ENCODE measurements around the gene PGAP3.

The PGAP3 gene

GRCh38 chr17:39659279-39660010 is 28.4 kb downstream of the PGAP3 start:
- no peak for DNase-seq

- no peak for DNase-seq
Observed at GRCh38 chr17:39658760-39659159, 29.1 kb downstream of the PGAP3 start.

GRCh38 chr17:39658346-39658745 is 29.5 kb downstream of the PGAP3 start:
- no peak for DNase-seq

DNA sequence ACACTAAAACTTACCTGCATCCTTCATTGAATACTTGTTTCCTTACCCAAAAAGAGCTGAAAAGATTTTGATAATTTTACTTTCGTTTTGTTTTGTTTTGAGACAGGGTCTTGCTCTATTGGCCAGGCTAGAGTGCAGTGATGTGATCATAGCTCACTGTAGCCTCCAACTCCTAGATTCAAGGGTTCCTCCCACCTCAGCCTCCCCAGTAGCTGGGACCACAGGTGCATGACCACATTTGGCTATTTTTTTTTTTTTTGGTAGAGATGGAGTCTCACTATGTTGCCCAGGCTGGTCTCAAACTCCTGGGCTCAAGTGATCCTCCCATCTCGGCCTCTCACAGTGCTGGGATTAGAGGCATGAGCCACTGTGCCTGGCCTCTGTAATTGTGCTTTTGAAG is 32.8 kb downstream of the PGAP3 start:
- no peak for DNase-seq

- peak; percentile 19 for DNase-seq
Observed at GRCh38 chr17:39653662-39654331, 34.1 kb downstream of the PGAP3 start.

GRCh38 chr17:39653316-39653661 is 34.6 kb downstream of the PGAP3 start:
- no peak for DNase-seq

GRCh38 chr17:39652587-39653315 is 35.1 kb downstream of the PGAP3 start:
- no peak for DNase-seq

- no peak for DNase-seq
Observed at GRCh38 chr17:39651923-39652586, 35.8 kb downstream of the PGAP3 start.

DNA sequence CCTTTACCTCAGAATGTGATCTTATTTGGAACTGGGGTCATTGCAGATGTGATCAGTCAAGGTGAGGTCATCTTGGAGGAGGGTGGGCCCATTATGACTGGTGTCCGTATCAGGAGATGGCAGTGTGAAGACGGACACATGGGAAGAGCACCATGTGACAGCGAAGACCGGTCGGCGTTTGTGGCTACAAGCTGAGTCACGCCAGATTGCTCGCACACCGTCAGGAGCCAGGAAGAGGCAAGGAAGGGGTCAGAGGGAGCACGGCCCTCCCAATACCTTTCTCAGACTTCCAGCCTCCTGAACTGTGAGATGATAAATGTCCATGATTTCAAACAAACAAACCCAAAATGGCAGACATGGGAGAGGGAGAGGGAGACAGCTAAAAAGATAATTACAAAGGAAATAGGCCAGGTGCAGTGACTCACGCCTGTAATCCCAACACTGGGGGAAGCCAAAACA is 37.7 kb downstream of the PGAP3 start:
- no peak for DNase-seq

GRCh38 chr17:39648616-39649366 is 39.1 kb downstream of the PGAP3 start:
- DNase-seq: no peak

DNA sequence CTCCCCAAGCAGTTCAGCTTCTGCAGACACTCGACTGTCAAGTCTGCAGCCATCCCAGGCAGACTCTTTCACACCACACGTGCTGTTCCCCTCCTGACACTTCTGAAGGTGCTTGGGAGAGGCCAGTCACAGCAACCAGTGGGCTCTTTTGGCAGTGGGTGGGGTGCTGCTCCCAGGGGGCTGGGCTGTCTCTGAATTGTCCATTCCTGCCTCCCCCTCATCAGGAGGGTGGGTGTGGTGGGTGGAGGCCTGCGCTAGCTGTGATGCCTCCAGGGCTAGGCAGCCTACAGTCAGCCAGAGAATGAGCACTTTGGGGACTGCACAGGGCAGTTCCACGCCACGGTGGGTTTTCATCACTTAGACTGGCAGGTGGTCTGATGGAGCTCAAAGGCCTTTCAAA is 40.6 kb downstream of the PGAP3 start:
- DNase-seq: no peak

- DNase-seq: no peak
Observed at GRCh38 chr17:39643271-39643670, 44.6 kb downstream of the PGAP3 start.

GRCh38 chr17:39642291-39643074 is 45.4 kb downstream of the PGAP3 start:
- no peak for DNase-seq

- no peak for DNase-seq
Observed at GRCh38 chr17:39641883-39642282, 46.0 kb downstream of the PGAP3 start.

DNA sequence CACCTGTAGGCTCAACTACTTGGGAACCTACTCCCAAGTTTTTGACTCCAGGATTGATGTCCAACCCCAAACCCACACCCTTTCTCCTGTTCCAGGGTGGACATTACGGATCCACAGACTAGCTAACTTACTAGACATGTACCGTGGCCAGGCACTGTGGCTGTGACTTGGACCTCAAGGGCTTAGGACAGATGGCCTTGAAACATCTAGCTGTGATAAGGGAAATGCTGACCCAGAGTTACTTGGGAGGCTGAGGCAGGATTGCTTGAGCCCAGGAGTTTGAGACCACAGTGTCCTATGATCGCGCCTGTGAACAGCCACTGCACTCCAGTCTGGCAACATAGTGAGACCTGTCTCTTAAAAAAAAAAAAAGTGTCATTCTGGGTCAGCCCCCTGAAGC is 46.8 kb downstream of the PGAP3 start:
- DNase-seq: no peak

- DNase-seq: no peak
Observed at GRCh38 chr17:39640591-39641031, 47.2 kb downstream of the PGAP3 start.

- DNase-seq: no peak
Observed at GRCh38 chr17:39639566-39640458, 48.0 kb downstream of the PGAP3 start.

DNA sequence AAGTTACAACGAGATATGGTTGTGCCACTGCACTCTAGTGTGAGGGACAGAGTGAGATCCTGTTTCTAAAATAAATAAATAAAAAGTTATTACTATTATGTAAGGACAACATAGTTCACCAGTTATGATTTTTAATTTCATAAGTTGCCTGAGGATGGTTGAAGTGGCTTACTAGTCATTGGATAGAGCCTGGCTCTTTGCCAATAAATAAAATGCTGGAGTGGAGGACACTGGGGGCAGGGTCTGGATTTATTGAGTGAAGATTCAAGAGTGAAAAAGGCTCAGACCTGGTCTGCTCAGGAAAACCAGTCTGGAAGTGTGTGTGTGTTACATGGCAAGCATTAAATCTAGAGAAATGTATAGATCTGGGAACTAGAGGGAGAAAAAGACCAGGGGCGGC is 48.8 kb downstream of the PGAP3 start:
- no peak for DNase-seq

DNA sequence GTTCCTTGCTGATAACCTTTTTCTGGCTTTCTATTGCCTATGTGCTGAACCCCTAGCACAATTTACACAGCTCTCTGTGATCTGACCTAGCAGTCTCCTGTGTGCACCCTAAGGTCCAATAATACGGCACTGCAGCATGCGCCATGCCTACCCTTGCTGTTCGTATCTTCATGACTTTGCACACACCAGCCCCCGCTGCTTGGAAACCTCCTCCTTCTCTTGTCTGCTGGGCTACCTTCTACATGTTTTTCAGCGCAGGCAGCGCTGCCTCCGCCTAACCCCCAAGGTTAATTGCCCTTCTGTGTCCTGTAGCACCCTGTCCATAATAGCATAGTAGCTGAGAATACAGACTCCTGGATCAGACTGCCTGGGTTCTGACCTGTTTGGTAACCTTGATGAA is 49.5 kb downstream of the PGAP3 start:
- no peak for DNase-seq

- peak; percentile 85 for DNase-seq
Observed at GRCh38 chr17:39636927-39637736, 50.7 kb downstream of the PGAP3 start, which contains the start of gene STARD3. STARD3 (plus strand) TSS chr17:39637144; CDS start chr17:39653532, 16,388 bp downstream.

Measured in COR-L47 (cell line).